ENCODE data around the gene NTRK2.
"Not testable (repeated sequence)": the region's sequence is repeated elsewhere in the genome, so short reads cannot be mapped to it uniquely, and the experiment has no call there.

NTRK2 gene

DNA sequence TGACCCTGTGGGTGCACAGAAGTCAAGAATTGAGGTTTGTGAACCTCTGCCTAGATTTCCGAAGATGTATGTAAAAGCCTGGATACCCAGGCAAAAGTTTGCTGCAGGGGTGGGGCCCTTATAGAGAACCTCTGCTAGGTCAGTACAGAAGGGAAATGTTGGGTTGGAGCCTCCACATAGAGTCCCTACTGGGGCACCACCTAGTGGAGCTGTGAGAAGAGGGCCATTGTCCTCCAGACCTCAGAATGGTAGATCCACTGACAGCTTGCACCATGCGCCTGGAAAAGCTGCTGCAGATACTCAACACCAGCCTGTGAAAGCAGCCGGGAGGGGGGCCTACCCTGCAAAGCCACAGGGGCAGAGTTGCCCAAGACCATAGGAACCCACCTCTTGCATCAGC lies 399.9 kb downstream of the NTRK2 start:
- H2BK120ac ChIP-seq (ENCODE audit: insufficient read depth, low read length, poor library complexity); H4K91ac ChIP-seq (ENCODE audit: low read depth, low read length); H2AK5ac ChIP-seq (ENCODE audit: low read length); H3K27me3 ChIP-seq (ENCODE audit: insufficient read depth, low read length); H3K79me1 ChIP-seq (ENCODE audit: low read length); H3K4ac ChIP-seq (ENCODE audit: low read depth, low read length); H3K36me3 ChIP-seq (ENCODE audit: control insufficient read depth in 1 of 2, insufficient read depth in 2 of 2, low read length in 2 of 2); H2BK5ac ChIP-seq (ENCODE audit: low read depth, low read length, poor library complexity); H3K4me2 ChIP-seq (ENCODE audit: low read length); H3K9ac ChIP-seq (ENCODE audit: low read length); H3K18ac ChIP-seq (ENCODE audit: low read length); H4K8ac ChIP-seq (ENCODE audit: low read depth, low read length); H2AFZ ChIP-seq (ENCODE audit: insufficient read depth, low read length, poor library complexity); H3K23ac ChIP-seq (ENCODE audit: low read length); H3K4me1 ChIP-seq (ENCODE audit: control insufficient read depth in 1 of 2, insufficient read depth in 2 of 2, low read length in 2 of 2); H3K14ac ChIP-seq (ENCODE audit: low read length); H3K79me2 ChIP-seq (ENCODE audit: control insufficient read depth, insufficient read depth, low read length, poor library complexity); H4K12ac ChIP-seq (ENCODE audit: low read depth, low read length); H3K27ac ChIP-seq (ENCODE audit: low read depth, low read length); DNase-seq; H3K9me3 ChIP-seq (ENCODE audit: insufficient read depth, low read depth, low read length); H2BK12ac ChIP-seq (ENCODE audit: low read length); H3K4me3 ChIP-seq (ENCODE audit: low read depth, low read length): not testable (repeated sequence)
- no CpG with 5 or more reads among the region's 3 CpGs for WGBS (ENCODE audit: extremely low coverage, insufficient coverage, insufficient read length)

Data from trophoblast cell (in vitro differentiated cells and primary cell).